Duodenal mucosa (tissue), 2 donors: Measurements from ENCODE around the gene PLA2G3.
"Not testable (repeated sequence)": the region's sequence is repeated elsewhere in the genome, so short reads cannot be mapped to it uniquely, and the experiment has no call there.

ENCODE experiments used
- H3K27ac ChIP-seq: one replicate; pipeline ENCODE4 v1.7.0; 2013; ENCODE audit warnings: low read depth, low read length
- H3K27me3 ChIP-seq, 2 donors: one replicate each; pipeline ENCODE4 v1.7.0; 2013; ENCODE audit warnings: low read length in 2 of 2, control low read depth in 1 of 2; ENCODE audit not compliant: insufficient read depth in 2 of 2, control insufficient read depth in 1 of 2
- H3K36me3 ChIP-seq, 2 donors: one replicate each; pipeline ENCODE4 v1.7.0; 2013; ENCODE audit warnings: low read length in 2 of 2, control low read depth in 1 of 2; ENCODE audit not compliant: insufficient read depth in 2 of 2, control insufficient read depth in 1 of 2
- H3K4me1 ChIP-seq, 2 donors: one replicate each; pipeline ENCODE4 v1.7.0; 2013; ENCODE audit warnings: low read length in 2 of 2, control low read depth in 1 of 2; ENCODE audit not compliant: insufficient read depth in 2 of 2, control insufficient read depth in 1 of 2
- H3K4me3 ChIP-seq, 2 donors: one replicate each; pipeline ENCODE4 v1.7.0; 2013; ENCODE audit warnings: low read length in 2 of 2, low read depth in 1 of 2
- H3K9ac ChIP-seq, 2 donors: one replicate each; pipeline ENCODE4 v1.7.0; 2013; ENCODE audit warnings: low read length in 2 of 2, low read depth in 1 of 2
- H3K9me3 ChIP-seq, 2 donors: one replicate each; pipeline ENCODE4 v1.7.0; 2013; ENCODE audit warnings: low read length in 2 of 2, control low read depth in 1 of 2; ENCODE audit not compliant: control insufficient read depth in 1 of 2

Gene PLA2G3

DNA sequence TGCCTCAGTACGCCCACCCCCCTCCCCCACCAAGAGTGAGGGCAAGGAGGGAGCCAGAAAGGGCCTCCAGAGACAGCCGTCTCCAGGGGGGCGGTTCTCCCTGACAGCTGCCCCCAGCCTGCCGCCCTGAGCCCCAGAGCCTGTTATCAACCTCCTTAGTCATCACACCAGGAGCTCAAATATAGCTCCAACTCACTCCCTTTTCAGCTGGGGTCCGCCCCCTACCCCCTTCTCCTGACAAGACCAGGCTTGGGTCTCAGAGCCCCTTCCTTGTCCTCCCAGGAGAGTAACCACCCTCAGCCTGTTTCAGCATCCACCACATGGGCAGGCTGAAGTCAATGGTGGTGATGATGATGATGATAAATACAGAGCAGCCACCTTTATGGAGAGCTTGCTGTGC, 20.1 kb downstream of the PLA2G3 start:
- H3K4me3 ChIP-seq: no peak overlapping the region
- H3K27me3 ChIP-seq: no peaks in the 10 kb centered on the region
- H3K36me3 ChIP-seq: no peaks in the 10 kb centered on the region
- no peak overlapping the region for H3K27ac ChIP-seq
- peaks cover 23 to 37% of the 10 kb centered on the region in 2 donors for H3K4me1 ChIP-seq
- no peaks in the 10 kb centered on the region for H3K9me3 ChIP-seq
- no peak overlapping the region for H3K9ac ChIP-seq

DNA sequence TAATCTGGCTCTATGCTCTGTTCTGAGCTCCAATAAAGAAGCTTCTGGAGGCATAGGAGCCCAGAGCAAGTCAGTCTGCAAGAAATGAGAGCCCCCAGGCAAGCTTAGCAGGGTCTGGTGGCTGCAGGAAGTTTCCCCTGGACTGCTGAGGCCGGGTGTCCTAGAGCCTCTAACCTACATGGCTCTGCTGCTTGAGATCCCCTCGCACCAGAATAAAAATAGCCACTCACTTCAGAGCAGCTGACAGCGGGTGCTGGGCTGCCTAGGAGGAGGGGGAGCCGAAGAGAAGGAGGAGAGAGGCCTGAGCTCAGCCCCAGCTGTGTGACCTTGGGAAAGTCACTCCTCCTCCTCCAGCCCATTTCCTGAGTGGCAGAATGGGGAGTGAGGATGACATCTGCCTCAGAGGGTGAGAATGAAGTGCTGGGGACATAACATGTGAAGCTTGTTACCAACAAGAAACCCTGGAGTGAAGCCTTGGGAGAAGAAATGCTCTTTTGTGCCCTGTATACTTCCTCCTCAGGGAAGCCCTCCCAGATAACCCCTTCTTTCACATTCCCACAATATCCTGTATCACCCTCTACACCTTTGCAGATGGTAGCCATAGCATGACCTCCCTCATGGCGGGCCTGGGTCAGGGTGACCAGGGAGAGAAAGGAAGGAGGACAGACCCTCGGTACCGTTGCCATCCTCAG, 21.1 kb downstream of the PLA2G3 start:
- H3K36me3 ChIP-seq: no peaks in the 10 kb centered on the region
- no peaks in the 10 kb centered on the region for H3K27me3 ChIP-seq
- H3K27ac ChIP-seq: no peak overlapping the region
- H3K9ac ChIP-seq: no peak overlapping the region
- no peak overlapping the region for H3K4me3 ChIP-seq
- H3K9me3 ChIP-seq: no peaks in the 10 kb centered on the region
- H3K4me1 ChIP-seq: peaks cover 23 to 33% of the 10 kb centered on the region in 2 donors

DNA sequence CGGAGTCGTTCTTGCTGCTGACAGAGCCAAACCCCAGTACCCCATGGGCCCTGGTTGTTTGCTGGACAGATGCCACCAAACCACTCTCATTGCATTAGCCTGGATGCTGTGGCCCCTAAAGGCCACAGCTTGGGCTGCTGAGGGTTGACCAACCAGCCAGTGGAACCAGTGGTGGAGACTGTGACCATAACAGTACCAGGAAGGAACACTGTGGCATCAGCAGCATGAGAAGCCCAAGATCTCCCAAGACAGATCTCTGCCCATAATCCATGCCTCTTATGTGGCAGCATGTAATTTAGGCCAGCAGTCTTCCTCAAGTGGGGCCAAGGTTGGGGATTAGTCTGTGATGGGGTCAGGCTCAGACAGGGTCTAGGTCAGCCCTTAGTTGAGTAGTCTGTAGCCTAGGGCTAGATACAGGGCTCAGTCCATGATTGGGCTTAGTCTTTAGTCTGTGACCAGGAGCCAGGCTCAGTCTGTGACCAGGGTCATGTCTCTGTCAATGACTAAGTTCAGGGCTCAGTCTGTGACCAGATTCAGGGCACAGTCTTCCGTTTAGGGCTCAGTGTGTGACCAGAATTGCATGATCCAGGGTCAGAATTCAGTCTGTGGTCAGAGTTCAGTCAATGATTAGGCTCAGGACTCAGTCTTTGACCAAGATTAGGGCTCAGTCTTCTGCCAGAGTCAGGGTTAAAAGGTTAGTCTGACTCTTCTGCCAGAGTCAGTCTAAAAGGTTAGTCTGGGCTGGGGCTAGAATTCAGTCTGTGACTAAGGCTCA, 22.1 kb downstream of the PLA2G3 start:
- Histone ChIP-seq H3K9ac (no peak overlapping the region), H3K4me3 (no peak overlapping the region), H3K27me3 (no peaks in the 10 kb centered on the region), H3K36me3 (no peaks in the 10 kb centered on the region), H3K4me1 (peaks cover 18 to 24% of the 10 kb centered on the region in 2 donors), H3K27ac (no peak overlapping the region), H3K9me3 (no peaks in the 10 kb centered on the region)

DNA sequence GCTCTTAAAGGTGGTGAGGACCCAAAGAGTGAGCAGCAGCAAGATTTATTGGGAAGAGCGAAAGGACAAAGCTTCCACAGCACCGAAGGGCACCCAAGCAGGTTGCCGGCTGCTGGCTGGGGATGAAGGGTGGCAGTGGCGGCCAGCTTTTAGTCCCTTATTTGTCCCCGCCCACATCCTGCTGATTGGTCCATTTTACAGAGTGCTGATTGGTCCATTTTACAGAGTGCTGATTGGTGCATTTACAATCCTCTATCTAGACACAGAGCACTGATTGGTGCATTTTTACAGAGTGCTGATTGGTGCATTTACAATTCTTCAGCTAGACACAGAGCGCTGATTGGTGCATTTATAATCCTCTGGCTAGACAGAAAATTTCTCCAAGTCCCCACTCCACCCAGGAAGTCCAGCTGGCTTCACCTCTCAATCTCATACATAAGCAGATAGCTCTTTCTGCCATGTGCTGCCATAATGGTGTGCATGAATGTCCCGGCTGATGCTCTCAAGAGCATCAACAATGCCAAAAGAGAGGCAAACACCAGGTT, 27.7 kb downstream of the PLA2G3 start:
- not testable (repeated sequence) for H3K27ac ChIP-seq, H3K4me1 ChIP-seq, H3K36me3 ChIP-seq, H3K9me3 ChIP-seq, H3K4me3 ChIP-seq, H3K27me3 ChIP-seq, H3K9ac ChIP-seq

DNA sequence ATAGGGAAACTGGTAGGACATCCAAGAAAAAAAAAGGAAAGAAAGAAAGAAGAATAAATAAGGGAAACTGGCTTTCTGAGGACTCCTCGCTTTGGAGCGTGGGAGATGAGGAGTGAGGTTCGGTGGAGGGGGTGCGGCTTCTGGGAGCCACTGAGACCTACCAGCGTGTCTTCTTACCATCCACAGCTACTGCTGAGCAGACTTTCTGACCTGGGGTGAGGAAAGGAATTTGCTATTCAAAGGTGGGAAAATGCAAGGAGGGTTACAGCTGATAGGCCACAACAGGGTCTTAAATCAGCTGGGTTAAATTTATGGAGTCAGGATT, 32.5 kb downstream of the PLA2G3 start:
- Histone ChIP-seq H3K36me3 (peaks cover 0 to 8% of the 10 kb centered on the region in 2 donors), H3K27me3 (no peaks in the 10 kb centered on the region), H3K4me1 (peaks cover 13 to 20% of the 10 kb centered on the region in 2 donors), H3K9me3 (no peaks in the 10 kb centered on the region), H3K9ac (peak overlapping the region; percentile 21 to 56), H3K4me3 (peak overlapping the region; percentile 52 to 60), H3K27ac (no peak overlapping the region)

DNA sequence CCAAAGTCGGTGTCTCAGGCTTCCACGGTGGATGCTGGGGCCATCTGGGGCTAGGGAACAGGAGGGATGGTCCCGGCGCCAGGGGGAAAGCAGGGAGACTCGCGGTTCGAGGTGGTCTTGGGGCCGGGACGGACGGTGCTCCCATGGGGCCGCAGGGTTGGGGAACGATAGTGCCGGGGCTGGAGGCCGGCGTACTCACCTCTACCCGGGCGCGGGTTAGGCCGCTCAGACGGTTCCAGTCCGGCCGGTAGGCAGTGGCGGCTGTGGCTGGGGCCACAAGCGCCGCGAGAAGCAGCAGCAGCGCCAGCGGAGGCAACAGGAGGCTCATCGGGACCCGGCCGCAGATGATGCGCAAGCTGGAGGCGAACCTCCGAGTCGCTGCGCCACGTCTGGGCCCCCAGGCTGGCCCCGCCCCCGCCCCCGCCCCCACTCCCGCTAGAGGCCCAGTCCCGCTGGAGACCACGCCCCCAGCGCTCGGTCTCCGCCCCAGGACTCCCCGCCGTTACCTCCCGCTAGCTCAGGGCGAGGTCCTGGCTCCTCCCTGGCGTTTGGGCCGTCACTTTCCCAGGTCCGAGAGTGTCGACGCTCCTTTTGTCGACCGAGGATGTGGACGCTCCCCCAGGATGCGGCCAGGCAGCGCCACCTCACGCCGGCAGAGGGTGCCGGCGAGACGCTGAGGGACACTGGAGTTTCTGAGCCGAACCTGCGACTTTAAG, 33.0 kb downstream of the PLA2G3 start, which contains the start of gene SELENOM:
TSS of gene SELENOM (minus strand) at position 391 of the 716 bp plus-strand sequence. CDS start at position 328, 63 bp downstream.
- Histone ChIP-seq H3K36me3 (peaks cover 0 to 13% of the 10 kb centered on the region in 2 donors), H3K9ac (peak within 1 kb of the TSS; percentile 66), H3K4me3 (peak within 1 kb of the TSS; percentile 74 to 76), H3K27me3 (no peaks in the 10 kb centered on the region), H3K27ac (peak within 1 kb of the TSS; percentile 91), H3K4me1 (peaks cover 13 to 20% of the 10 kb centered on the region in 2 donors), H3K9me3 (no peaks in the 10 kb centered on the region)

DNA sequence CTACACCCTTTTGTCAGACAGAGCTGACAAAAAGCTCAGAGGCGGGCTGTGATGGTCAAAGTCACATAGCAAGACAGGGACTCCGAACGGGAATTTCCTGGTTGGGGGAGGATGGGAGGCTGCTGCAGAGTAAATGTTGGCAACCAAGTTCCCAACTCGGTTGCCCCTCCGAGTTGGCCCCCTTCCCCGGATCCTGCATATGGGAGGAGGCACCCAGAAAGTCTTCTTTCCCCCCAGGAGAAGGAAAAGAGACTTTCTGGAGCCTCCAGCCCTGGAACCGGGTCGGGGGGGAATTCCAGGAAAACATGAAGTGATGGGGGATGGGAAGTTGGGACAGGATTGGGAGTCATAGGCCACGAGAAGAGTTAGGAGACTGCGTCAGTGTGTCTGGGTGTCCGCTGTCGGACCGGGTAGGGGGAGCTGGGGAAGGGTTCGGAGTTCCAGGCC, 33.6 kb downstream of the PLA2G3 start:
- Histone ChIP-seq H3K27ac (peak overlapping the region; percentile 91), H3K36me3 (peaks cover 5 to 18% of the 10 kb centered on the region in 2 donors), H3K4me1 (peaks cover 13 to 20% of the 10 kb centered on the region in 2 donors), H3K9me3 (no peaks in the 10 kb centered on the region), H3K27me3 (no peaks in the 10 kb centered on the region), H3K4me3 (peak overlapping the region; percentile 74 to 76), H3K9ac (peak overlapping the region; percentile 66)

DNA sequence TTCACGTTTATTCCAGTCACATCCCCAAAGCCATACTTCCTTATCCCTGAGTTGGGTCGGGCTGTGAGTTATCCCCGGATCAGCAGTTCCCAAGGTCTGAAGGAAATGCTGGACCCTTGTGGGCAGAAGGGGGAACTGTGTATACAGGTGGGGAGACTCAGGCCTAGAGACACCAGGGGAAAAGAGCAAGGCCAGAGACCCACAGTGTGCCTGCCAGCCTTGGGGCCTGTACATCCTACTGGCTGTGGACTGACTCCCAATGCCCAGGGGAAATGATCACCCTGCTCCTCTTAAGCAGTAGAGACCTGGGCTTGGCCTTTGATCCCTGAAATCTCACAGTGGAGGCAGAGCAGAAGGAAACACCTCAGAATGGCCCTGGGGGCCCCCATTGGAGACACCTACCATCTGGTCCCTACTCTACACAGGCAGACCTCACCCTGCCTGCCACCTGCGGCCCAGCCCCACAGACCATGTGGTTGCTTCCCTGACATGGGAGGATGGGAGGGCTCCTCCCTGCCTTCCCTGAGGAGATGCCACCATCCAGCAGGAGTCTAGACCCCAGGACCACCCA, 34.2 kb downstream of the PLA2G3 start:
- no peaks in the 10 kb centered on the region for H3K27me3 ChIP-seq
- H3K9ac ChIP-seq: peak overlapping the region; percentile 66
- peaks cover 6 to 23% of the 10 kb centered on the region in 2 donors for H3K36me3 ChIP-seq
- peak overlapping the region; percentile 91 for H3K27ac ChIP-seq
- H3K4me1 ChIP-seq: peaks cover 13 to 20% of the 10 kb centered on the region in 2 donors
- no peaks in the 10 kb centered on the region for H3K9me3 ChIP-seq
- H3K4me3 ChIP-seq: peak overlapping the region; percentile 74 to 76

DNA sequence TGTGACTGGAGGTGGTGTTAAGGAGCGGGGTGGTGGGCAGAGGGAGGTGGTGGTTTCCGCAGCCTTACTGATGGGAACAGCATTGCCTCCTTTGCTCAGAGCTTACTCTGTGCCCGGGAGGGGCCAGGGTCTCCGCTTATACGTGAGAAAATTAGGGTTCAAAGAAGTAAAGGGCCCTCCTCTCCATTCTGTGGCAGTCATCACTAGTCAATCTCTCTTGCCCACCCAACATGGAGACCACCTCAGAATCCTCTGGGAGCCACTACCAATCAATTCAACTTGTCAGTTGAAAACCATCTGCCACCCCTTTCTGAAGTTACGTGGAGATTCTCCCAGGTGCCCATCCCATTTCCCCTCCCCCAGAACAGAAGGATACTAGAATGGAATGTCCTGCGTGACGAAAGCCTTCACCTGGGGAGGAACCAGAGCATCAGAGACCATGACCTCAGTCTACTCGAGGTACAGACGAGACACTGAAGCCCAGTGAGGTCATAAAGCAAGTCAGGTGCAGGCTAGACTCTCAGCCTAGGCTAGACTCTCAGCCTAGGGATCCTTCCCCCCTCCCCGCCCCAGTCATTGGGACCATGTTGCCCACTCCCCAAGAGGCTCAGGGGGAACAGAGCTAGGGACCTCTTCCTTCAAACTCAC, 34.9 kb downstream of the PLA2G3 start:
- H3K27ac ChIP-seq: no peak overlapping the region
- H3K4me1 ChIP-seq: peaks cover 13 to 20% of the 10 kb centered on the region in 2 donors
- H3K36me3 ChIP-seq: peaks cover 6 to 30% of the 10 kb centered on the region in 2 donors
- peak overlapping the region in 1 of 2 donors; percentile 76 for H3K4me3 ChIP-seq
- H3K9ac ChIP-seq: peak overlapping the region; percentile 66
- H3K27me3 ChIP-seq: no peaks in the 10 kb centered on the region
- H3K9me3 ChIP-seq: no peaks in the 10 kb centered on the region
